Stimulated activated CD8-positive, alpha-beta memory T cell treated with anti-CD3 and anti-CD28 coated beads, Interleukin-12 subunit alpha, Interleukin-12 subunit beta, amount 100 ng/mL, for 1 hour (primary cell): ENCODE measurements around the gene PCBP4.
"Not testable (repeated sequence)": the region's sequence is repeated elsewhere in the genome, so short reads cannot be mapped to it uniquely, and the experiment has no call there.

Experiments used
- DNase-seq: peaks from one replicate; pipeline ENCODE4 v3.0.0-alpha.2; 2020; ENCODE audit warnings: low read depth

The PCBP4 gene

GRCh38 chr3:51938780-51939425, 28.4 kb downstream of the PCBP4 start:
- DNase-seq = no peak

GRCh38 chr3:51937611-51938450, 29.4 kb downstream of the PCBP4 start:
- no peak for DNase-seq

- no peak for DNase-seq
Measured at GRCh38 chr3:51937014-51937413, 30.2 kb downstream of the PCBP4 start.

- DNase-seq = no peak
Measured at GRCh38 chr3:51935886-51936755, 31.1 kb downstream of the PCBP4 start.

GRCh38 chr3:51934991-51935885, 32.0 kb downstream of the PCBP4 start:
- DNase-seq = no peak

GRCh38 chr3:51934139-51934850, 33.0 kb downstream of the PCBP4 start:
- no peak for DNase-seq

GRCh38 chr3:51933471-51934138, 33.6 kb downstream of the PCBP4 start:
- DNase-seq = no peak

- DNase-seq = no peak
Measured at GRCh38 chr3:51932471-51933370, 34.5 kb downstream of the PCBP4 start.

GRCh38 chr3:51931756-51932155, 35.5 kb downstream of the PCBP4 start:
- DNase-seq = no peak

- no peak for DNase-seq
Measured at GRCh38 chr3:51930439-51930838, 36.8 kb downstream of the PCBP4 start.

- no peak for DNase-seq
Measured at GRCh38 chr3:51929420-51930003, 37.7 kb downstream of the PCBP4 start.

GRCh38 chr3:51928981-51929380, 38.3 kb downstream of the PCBP4 start:
- DNase-seq = not testable (repeated sequence)

GRCh38 chr3:51928438-51928837, 38.8 kb downstream of the PCBP4 start:
- no peak for DNase-seq

- DNase-seq = no peak
Measured at GRCh38 chr3:51927061-51927977, 39.9 kb downstream of the PCBP4 start.

- DNase-seq = no peak
Measured at GRCh38 chr3:51921081-51921578, 46.1 kb downstream of the PCBP4 start.

GRCh38 chr3:51916418-51916817, 50.8 kb downstream of the PCBP4 start:
- no peak for DNase-seq

- DNase-seq = no peak
Measured at GRCh38 chr3:51908026-51908425, 59.2 kb downstream of the PCBP4 start.
